Measurements from ENCODE around the gene WDR86.

The WDR86 gene

DNA sequence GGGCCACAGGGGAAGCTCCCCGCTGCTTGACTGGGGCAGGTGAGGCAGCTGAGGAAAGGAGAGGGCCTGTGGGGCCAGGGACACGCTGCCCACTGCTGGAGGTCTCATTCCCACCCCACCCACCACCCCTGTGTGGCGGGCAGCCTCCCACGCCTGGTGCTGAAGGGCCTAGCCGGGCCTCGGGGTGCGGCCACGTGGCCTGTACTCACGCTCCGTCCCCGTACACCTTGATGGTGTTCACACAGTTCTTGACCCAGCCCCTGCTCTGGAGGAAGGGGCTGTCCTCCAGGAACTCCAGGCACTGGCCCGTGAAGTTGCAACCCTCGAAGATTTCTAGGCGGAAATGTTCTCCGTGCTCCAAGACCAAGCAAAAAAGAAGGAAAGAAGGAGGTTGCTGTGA is 26.1 kb upstream of the WDR86 start:
- H4K20me1 ChIP-seq (ENCODE audit: control insufficient read depth, insufficient read depth, low read depth, low read length): no peaks in the 10 kb centered on the region
- no peak overlapping the region for H3K4me2 ChIP-seq (ENCODE audit: low read length)
- no peaks in the 10 kb centered on the region for H3K79me2 ChIP-seq (ENCODE audit: control insufficient read depth, low read length)
- H3K36me3 ChIP-seq (ENCODE audit: control insufficient read depth, low read length): no peaks in the 10 kb centered on the region
- H3K27ac ChIP-seq (ENCODE audit: low read depth, low read length): no peak overlapping the region
- peaks cover 5% of the 10 kb centered on the region; the same call in 1 of the 2 replicates for H3K27me3 ChIP-seq (ENCODE audit: control insufficient read depth, low read length)
- H3K4me1 ChIP-seq (ENCODE audit: control insufficient read depth, low read length): peaks cover 7% of the 10 kb centered on the region
- H3K9me2 ChIP-seq (replicated peaks; ENCODE audit: control insufficient read depth, low read length): no peaks in the 10 kb centered on the region
- H3K4me3 ChIP-seq (ENCODE audit: low read length): no peak overlapping the region
- H3F3A ChIP-seq (ENCODE audit: control insufficient read depth, insufficient read depth): no peaks in the 10 kb centered on the region
- no peak for TF ChIP-seq EZH2phosphoT487 (IDR thresholded peaks at IDR 0.05; ENCODE audit: borderline replicate concordance, low read length)
- TF ChIP-seq, protein P1, sequence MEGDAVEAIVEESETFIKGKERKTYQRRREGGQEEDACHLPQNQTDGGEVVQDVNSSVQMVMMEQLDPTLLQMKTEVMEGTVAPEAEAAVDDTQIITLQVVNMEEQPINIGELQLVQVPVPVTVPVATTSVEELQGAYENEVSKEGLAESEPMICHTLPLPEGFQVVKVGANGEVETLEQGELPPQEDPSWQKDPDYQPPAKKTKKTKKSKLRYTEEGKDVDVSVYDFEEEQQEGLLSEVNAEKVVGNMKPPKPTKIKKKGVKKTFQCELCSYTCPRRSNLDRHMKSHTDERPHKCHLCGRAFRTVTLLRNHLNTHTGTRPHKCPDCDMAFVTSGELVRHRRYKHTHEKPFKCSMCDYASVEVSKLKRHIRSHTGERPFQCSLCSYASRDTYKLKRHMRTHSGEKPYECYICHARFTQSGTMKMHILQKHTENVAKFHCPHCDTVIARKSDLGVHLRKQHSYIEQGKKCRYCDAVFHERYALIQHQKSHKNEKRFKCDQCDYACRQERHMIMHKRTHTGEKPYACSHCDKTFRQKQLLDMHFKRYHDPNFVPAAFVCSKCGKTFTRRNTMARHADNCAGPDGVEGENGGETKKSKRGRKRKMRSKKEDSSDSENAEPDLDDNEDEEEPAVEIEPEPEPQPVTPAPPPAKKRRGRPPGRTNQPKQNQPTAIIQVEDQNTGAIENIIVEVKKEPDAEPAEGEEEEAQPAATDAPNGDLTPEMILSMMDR (IDR thresholded peaks at IDR 0.05; ENCODE audit: low read depth, low read length, poor library complexity, severe bottlenecking): no peak
- no peaks in the 10 kb centered on the region for H3K9me3 ChIP-seq (ENCODE audit: control insufficient read depth, insufficient read depth, low read length)

GRCh38 chr7:151435103-151435916 is 25.5 kb upstream of the WDR86 start:
- Histone ChIP-seq H3K79me2 (ENCODE audit: control insufficient read depth, low read length) (no peaks in the 10 kb centered on the region), H4K20me1 (ENCODE audit: control insufficient read depth, insufficient read depth, low read depth, low read length) (no peaks in the 10 kb centered on the region), H3K27ac (ENCODE audit: low read depth, low read length) (no peak overlapping the region), H3K4me1 (ENCODE audit: control insufficient read depth, low read length) (peaks cover 8% of the 10 kb centered on the region), H3K9me3 (ENCODE audit: control insufficient read depth, insufficient read depth, low read length) (no peaks in the 10 kb centered on the region), H3K4me2 (ENCODE audit: low read length) (no peak overlapping the region), H3K36me3 (ENCODE audit: control insufficient read depth, low read length) (no peaks in the 10 kb centered on the region), H3K4me3 (ENCODE audit: low read length) (no peak overlapping the region), H3K27me3 (ENCODE audit: control insufficient read depth, low read length) (0 out of 2 replicates have a peak, but pooled peaks cover 2% of the 10 kb centered on the region), H3K9me2 (replicated peaks; ENCODE audit: control insufficient read depth, low read length) (no peaks in the 10 kb centered on the region), H3F3A (ENCODE audit: control insufficient read depth, insufficient read depth) (no peaks in the 10 kb centered on the region)
- TF ChIP-seq EZH2phosphoT487 (IDR thresholded peaks at IDR 0.05; ENCODE audit: borderline replicate concordance, low read length): no peak
- TF ChIP-seq, protein P1 (IDR thresholded peaks at IDR 0.05; ENCODE audit: low read depth, low read length, poor library complexity, severe bottlenecking): no peak

DNA sequence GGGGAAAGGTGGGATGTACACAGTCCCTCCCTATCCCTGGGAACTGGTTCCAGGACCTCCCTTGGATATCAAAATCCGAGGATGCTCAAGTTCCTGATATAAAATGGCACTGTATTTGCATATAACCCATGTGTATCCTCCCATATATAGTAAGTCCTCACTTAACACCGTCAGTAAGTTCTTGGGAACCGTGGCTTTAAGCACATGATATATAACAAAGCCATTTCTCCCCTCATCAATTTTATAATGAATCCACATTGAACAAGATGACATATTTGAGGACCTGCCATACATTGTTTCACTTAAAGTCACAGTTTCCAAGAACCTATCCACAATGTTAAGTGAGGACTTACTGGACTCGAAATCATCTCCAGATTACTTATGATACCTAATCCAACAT is 24.7 kb upstream of the WDR86 start:
- H4K20me1 ChIP-seq (ENCODE audit: control insufficient read depth, insufficient read depth, low read depth, low read length): no peaks in the 10 kb centered on the region
- no peaks in the 10 kb centered on the region for H3K79me2 ChIP-seq (ENCODE audit: control insufficient read depth, low read length)
- no peak overlapping the region for H3K27ac ChIP-seq (ENCODE audit: low read depth, low read length)
- no peaks in the 10 kb centered on the region for H3K9me2 ChIP-seq (replicated peaks; ENCODE audit: control insufficient read depth, low read length)
- no peak overlapping the region for H3K4me3 ChIP-seq (ENCODE audit: low read length)
- H3K4me1 ChIP-seq (ENCODE audit: control insufficient read depth, low read length): peaks cover 16% of the 10 kb centered on the region
- H3K36me3 ChIP-seq (ENCODE audit: control insufficient read depth, low read length): no peaks in the 10 kb centered on the region
- no peak for TF ChIP-seq EZH2phosphoT487 (IDR thresholded peaks at IDR 0.05; ENCODE audit: borderline replicate concordance, low read length)
- TF ChIP-seq, protein P1 (IDR thresholded peaks at IDR 0.05; ENCODE audit: low read depth, low read length, poor library complexity, severe bottlenecking): no peak
- H3F3A ChIP-seq (ENCODE audit: control insufficient read depth, insufficient read depth): no peaks in the 10 kb centered on the region
- no peaks in the 10 kb centered on the region for H3K27me3 ChIP-seq (ENCODE audit: control insufficient read depth, low read length)
- no peak overlapping the region for H3K4me2 ChIP-seq (ENCODE audit: low read length)
- H3K9me3 ChIP-seq (ENCODE audit: control insufficient read depth, insufficient read depth, low read length): no peaks in the 10 kb centered on the region

Data from DOHH2 (cell line).